Neural progenitor cell (in vitro differentiated cells): ENCODE measurements around the gene SPP2.

ENCODE experiments used
- CTCF ChIP-seq: fragments of 200-600 bp; sonication (generic); IDR thresholded peaks from 2 replicates; pipeline ENCODE4 v1.5.1; 2017; ENCODE audit warnings: antibody characterized with exemption, mild to moderate bottlenecking
- EZH2 ChIP-seq: fragments of 200-600 bp; sonication (generic); IDR thresholded peaks from 2 replicates; pipeline ENCODE4 v1.6.1; 2017; ENCODE audit warnings: antibody characterized with exemption, mild to moderate bottlenecking, moderate library complexity

GRCh38 chr2:234051374-234052070 lies 1.0 kb downstream of the SPP2 start:
- TF ChIP-seq CTCF, result no peak
- TF ChIP-seq EZH2, result no peak
